ENCODE data around the gene FAM163B. TPM values are rescaled to one million over a fixed set of nuclear protein-coding genes. Genes with fewer than 3 reads are reported as not detected.
"Not testable (repeated sequence)": the region's sequence is repeated elsewhere in the genome, so short reads cannot be mapped to it uniquely, and the experiment has no call there.

Gene FAM163B
- total and polyA plus RNA-seq, 10 donors = 0.11 to 1.0 (median 0.52) TPM; not detected in 7

DNA sequence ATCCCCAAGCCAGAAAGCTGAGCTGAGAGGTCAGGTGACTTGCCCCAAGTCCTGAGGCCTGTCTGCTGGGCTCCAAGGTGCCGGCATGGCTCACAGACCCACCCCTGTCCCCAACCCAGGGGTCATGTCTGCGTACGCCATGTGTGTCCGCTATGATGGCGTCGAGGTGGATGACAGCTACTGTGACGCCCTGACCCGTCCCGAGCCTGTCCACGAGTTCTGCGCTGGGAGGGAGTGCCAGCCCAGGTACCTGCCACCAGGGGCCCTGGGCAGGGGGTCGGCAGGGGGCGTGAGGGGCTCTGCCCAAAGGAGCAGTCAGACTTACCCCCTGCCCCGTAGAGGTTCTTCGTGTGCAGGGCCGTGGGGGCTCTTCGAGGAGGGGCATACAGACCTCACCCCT lies 42.4 kb downstream of the FAM163B start:
- Histone ChIP-seq H3K9me3 (no peaks in the 10 kb centered on the region), H3K27me3 (replicated peaks in 1 of 7) (peaks cover 0 to 51% (median 0%) of the 10 kb centered on the region in 7 donors), H3K36me3 (peaks cover 0 to 3% (median 0%) of the 10 kb centered on the region in 6 donors), H3K4me3 (no peak overlapping the region), H3K4me1 (peaks cover 0 to 17% (median 3%) of the 10 kb centered on the region in 6 donors), H3K27ac (no peak overlapping the region)
- no peak for TF ChIP-seq POLR2A (IDR thresholded peaks at IDR 0.05)
- no peak for TF ChIP-seq CTCF (IDR thresholded peaks at IDR 0.05 in 8 of 11, conservative IDR thresholded peaks at IDR 0.05 in 3 of 11)
- TF ChIP-seq POLR2AphosphoS5 (IDR thresholded peaks at IDR 0.05) = no peak
- intact Hi-C loops (cut with DNase I; ENCODE audit: low total_unique reads) = no loop called here
- 83 to 98% (median 91%) methylated on average over 12 to 17 of the region's 17 CpGs for WGBS, 5 donors
- DNase-seq = no peak

DNA sequence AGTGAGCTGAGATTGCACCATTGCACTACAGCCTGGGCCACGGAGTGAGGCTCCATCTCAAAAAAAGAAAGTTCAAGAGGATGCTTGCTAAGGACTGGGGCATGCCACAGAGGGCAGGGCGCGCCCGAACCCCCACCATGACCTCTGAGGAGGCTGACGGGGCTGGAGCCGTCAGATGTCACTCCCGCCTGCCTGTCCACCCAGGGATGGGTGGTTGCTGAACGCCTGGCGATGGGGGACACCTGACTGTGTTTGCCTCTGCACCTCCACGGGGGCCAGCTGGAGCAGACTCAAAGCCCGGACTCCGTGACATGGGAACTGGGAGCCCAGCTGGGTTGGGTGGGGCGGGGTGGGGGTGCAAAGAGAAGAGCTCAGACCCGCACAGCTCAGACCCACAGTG lies 42.8 kb downstream of the FAM163B start:
- TF ChIP-seq POLR2AphosphoS5 (IDR thresholded peaks at IDR 0.05) (no peak), CTCF (IDR thresholded peaks at IDR 0.05 in 8 of 11, conservative IDR thresholded peaks at IDR 0.05 in 3 of 11) (no peak), POLR2A (IDR thresholded peaks at IDR 0.05) (no peak)
- peaks cover 0 to 17% (median 3%) of the 10 kb centered on the region in 6 donors for H3K4me1 ChIP-seq
- intact Hi-C loops (cut with DNase I; ENCODE audit: low total_unique reads) = no loop called here
- H3K9me3 ChIP-seq = no peaks in the 10 kb centered on the region
- peaks cover 0 to 53% (median 0%) of the 10 kb centered on the region in 7 donors for H3K27me3 ChIP-seq (replicated peaks in 1 of 7)
- no peak for DNase-seq
- WGBS, 5 donors = 87 to 91% (median 90%) methylated on average over 7 to 14 of the region's 14 CpGs
- H3K27ac ChIP-seq = no peak overlapping the region
- no peak overlapping the region for H3K4me3 ChIP-seq
- H3K36me3 ChIP-seq = peaks cover 0 to 3% (median 0%) of the 10 kb centered on the region in 6 donors

DNA sequence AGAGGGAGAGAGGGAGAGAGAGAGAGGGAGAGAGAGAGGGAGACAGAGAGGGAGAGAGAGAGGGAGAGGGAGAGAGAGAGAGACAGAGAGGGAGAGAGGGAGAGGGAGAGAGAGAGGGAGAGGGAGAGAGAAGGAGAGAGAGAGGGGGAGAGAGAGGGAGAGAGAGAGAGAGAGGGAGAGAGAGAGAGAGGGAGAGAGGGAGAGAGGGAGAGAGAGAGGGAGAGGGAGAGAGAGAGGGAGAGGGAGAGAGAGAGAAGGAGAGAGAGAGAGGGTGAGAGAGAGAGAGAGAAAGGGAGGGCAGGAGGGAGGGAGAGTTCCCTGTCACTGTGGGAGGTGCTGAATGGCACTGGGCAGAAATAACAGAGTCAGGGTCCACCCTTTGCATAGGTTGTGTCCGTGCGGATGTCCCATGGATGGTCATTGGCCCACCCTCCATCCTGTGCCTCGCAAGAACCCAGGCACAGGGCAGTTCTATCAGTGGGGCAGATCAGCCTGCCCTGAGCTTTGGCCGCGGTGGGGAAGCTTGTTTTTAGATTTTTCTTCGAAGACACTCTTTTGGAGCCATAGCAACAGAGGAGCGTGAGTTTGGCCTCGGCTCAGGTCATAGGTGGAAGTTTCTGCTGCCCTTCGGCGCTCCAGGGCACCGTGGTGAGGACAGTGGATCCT lies 44.6 kb downstream of the FAM163B start:
- DNase-seq = no peak
- WGBS, 5 donors = 85 to 90% (median 85%) methylated on average over 11 of the region's 11 CpGs
- Histone ChIP-seq H3K36me3 (peaks cover 0 to 8% (median 0%) of the 10 kb centered on the region in 6 donors), H3K4me1 (peaks cover 0 to 8% (median 3%) of the 10 kb centered on the region in 6 donors), H3K9me3 (no peaks in the 10 kb centered on the region), H3K27me3 (replicated peaks in 1 of 7) (peaks cover 0 to 51% (median 0%) of the 10 kb centered on the region in 7 donors), H3K27ac (peak overlapping the region in 3 of 8 donors; percentile 20 to 28 (median 26)), H3K4me3 (no peak overlapping the region)
- TF ChIP-seq POLR2AphosphoS5 (IDR thresholded peaks at IDR 0.05) (no peak), POLR2A (IDR thresholded peaks at IDR 0.05) (no peak), CTCF (IDR thresholded peaks at IDR 0.05 in 8 of 11, conservative IDR thresholded peaks at IDR 0.05 in 3 of 11) (no peak)
- intact Hi-C loops (cut with DNase I; ENCODE audit: low total_unique reads) = no loop called here

DNA sequence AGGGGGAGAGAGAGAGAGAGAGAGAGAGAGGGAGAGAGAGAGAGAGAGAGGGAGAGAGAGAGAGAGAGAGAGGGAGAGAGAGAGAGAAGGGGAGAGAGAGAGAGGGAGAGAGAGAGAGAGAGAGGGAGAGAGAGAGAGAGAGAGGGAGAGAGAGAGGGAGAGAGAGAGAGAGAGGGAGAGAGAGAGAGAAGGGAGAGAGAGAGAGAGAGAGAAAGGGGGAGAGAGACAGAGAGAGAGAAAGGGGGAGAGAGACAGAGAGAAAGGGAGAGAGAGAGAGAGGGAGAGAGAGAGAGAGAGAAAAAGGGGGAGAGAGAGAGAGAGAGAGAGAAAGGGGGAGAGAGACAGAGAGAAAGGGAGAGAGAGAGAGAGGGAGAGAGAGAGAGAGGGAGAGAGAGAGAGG lies 45.4 kb downstream of the FAM163B start:
- intact Hi-C loops (cut with DNase I; ENCODE audit: low total_unique reads); DNase-seq; H3K4me1 ChIP-seq; H3K27ac ChIP-seq; H3K36me3 ChIP-seq; H3K4me3 ChIP-seq; H3K9me3 ChIP-seq: not testable (repeated sequence)
- peaks cover 0 to 58% (median 1%) of the 10 kb centered on the region in 7 donors for H3K27me3 ChIP-seq (replicated peaks in 1 of 7)
